ENCODE results near the gene UPK3A. TPM values are rescaled to one million over a fixed set of nuclear protein-coding genes. Genes with fewer than 3 reads are reported as not detected.

Gene UPK3A
- total and polyA plus RNA-seq, 2 of the 8 experiments (the other 6 are each of a cell fraction or from before 2014, with no cell fraction given): 0.35 to 1.7 TPM

GRCh38 chr22:45280587-45280980 lies 4.2 kb upstream of the UPK3A start:
- POLR2A ChIA-PET (ENCODE audit: partially characterized antibody): no interaction called here
- TF ChIP-seq KDM5A (IDR thresholded peaks at IDR 0.05; ENCODE audit: low read length): no peak
- no peak for TF ChIP-seq TCF12 (IDR thresholded peaks at IDR 0.05; ENCODE audit: low read depth, low read length)
- no peak for TF ChIP-seq CBX5 (IDR thresholded peaks at IDR 0.05; ENCODE audit: low read depth, low read length)
- no peak for TF ChIP-seq SIRT6 (IDR thresholded peaks at IDR 0.05; ENCODE audit: low read length)
- TF ChIP-seq CBX8 (IDR thresholded peaks at IDR 0.05; ENCODE audit: borderline replicate concordance, low read depth, low read length): no peak
- no peak for TF ChIP-seq KDM4A (IDR thresholded peaks at IDR 0.05; ENCODE audit: low read depth, low read length, severe bottlenecking)
- no peak for TF ChIP-seq GTF2F1 (IDR thresholded peaks at IDR 0.05; ENCODE audit: borderline replicate concordance, low read depth, low read length)
- TF ChIP-seq SP2 (IDR thresholded peaks at IDR 0.05; ENCODE audit: low read length): no peak
- TF ChIP-seq NANOG (IDR thresholded peaks at IDR 0.05; ENCODE audit: insufficient read depth, low read depth, low read length, poor library complexity, severe bottlenecking): no peak
- TF ChIP-seq CHD2 (IDR thresholded peaks at IDR 0.05; ENCODE audit: low read length): no peak
- TF ChIP-seq YY1 (IDR thresholded peaks at IDR 0.05; ENCODE audit: low read depth, low read length): no peak
- TF ChIP-seq JUN (IDR thresholded peaks at IDR 0.05; ENCODE audit: low read depth, low read length): no peak
- no peak for TF ChIP-seq EZH2 (IDR thresholded peaks at IDR 0.05; ENCODE audit: low read depth, low read length, severe bottlenecking)
- TF ChIP-seq E2F6 (IDR thresholded peaks at IDR 0.05): no peak
- TF ChIP-seq CREB1 (IDR thresholded peaks at IDR 0.05): no peak

More at GRCh38 chr22:45280587-45280980, 4.2 kb upstream of the UPK3A start:
- Histone ChIP-seq H3K27me3 (replicated peaks in 1 of 4; ENCODE audit: control insufficient read depth in 3 of 4, extremely low read depth in 1 of 4, insufficient read depth in 3 of 4, low read length in 3 of 4) (peaks cover 0 to 7% (median 1%) of the 10 kb centered on the region in 4 experiments; a peak in 3 of 7 replicates), H3K4me1 (replicated peaks in 1 of 4; ENCODE audit: control insufficient read depth in 3 of 4, insufficient read depth in 4 of 4, low read length in 3 of 4) (peaks cover 0 to 6% (median 4%) of the 10 kb centered on the region in 4 experiments; a peak in 6 of 7 replicates), H4K20me1 (replicated peaks in 1 of 2; ENCODE audit: control insufficient read depth in 1 of 2, insufficient read depth in 2 of 2, low read length in 2 of 2) (no peaks in the 10 kb centered on the region), H3K9me3 (ENCODE audit: insufficient read depth in 2 of 2, low read depth in 1 of 2, low read length in 1 of 2) (no peaks in the 10 kb centered on the region), H3K23me2 (ENCODE audit: low read depth, low read length) (peaks cover 7% of the 10 kb centered on the region), H2BK120ac (replicated peaks; ENCODE audit: low read depth, low read length) (no peak overlapping the region), H3K36me3 (ENCODE audit: control insufficient read depth in 2 of 4, insufficient read depth in 4 of 4, low read length in 3 of 4) (no peaks in the 10 kb centered on the region), H3K27ac (ENCODE audit: low read depth, low read length) (no peak overlapping the region), H2BK5ac (ENCODE audit: low read depth, low read length) (no peak overlapping the region), H2BK20ac (ENCODE audit: low read length) (no peak overlapping the region), H3K14ac (ENCODE audit: insufficient read length) (no peak overlapping the region), H3K23ac (ENCODE audit: insufficient read length) (no peak overlapping the region), H2BK12ac (ENCODE audit: low read depth, low read length) (no peak overlapping the region), H4K91ac (replicated peaks; ENCODE audit: insufficient read length, low read length) (no peak overlapping the region), H2BK15ac (ENCODE audit: low read length) (no peak overlapping the region), H4K5ac (ENCODE audit: insufficient read length, low read depth, low read length) (no peak overlapping the region), H3K9ac (replicated peaks in 1 of 4; ENCODE audit: extremely low read depth in 1 of 4, low read depth in 3 of 4, low read length in 3 of 4) (no peak overlapping the region), H3K79me2 (ENCODE audit: control insufficient read depth in 1 of 2, insufficient read depth in 2 of 2, low read length in 2 of 2) (no peaks in the 10 kb centered on the region), H2AFZ (ENCODE audit: low read length) (no peak overlapping the region), H3K4me2 (ENCODE audit: insufficient read depth in 1 of 2, low read depth in 2 of 2, low read length in 2 of 2) (no peak overlapping the region), H4K8ac (ENCODE audit: extremely low read depth, insufficient read depth, low read length) (no peak overlapping the region), H3K4me3 (ENCODE audit: extremely low read depth in 1 of 4, insufficient read depth in 2 of 4, low read depth in 3 of 4, low read length in 4 of 4) (no peak overlapping the region), H3K56ac (replicated peaks; ENCODE audit: insufficient read length, low read depth, low read length) (no peak overlapping the region), H3K79me1 (ENCODE audit: low read depth, low read length) (no peaks in the 10 kb centered on the region), H3K18ac (ENCODE audit: extremely low read depth, low read length) (no peak overlapping the region), H3K4ac (replicated peaks; ENCODE audit: insufficient read length, low read depth, low read length) (no peak overlapping the region), H2AK5ac (ENCODE audit: low read depth, low read length) (no peak overlapping the region)
- FAIRE-seq (no peak), DNase-seq (ENCODE audit: low read depth in 1 of 2, low spot score in 2 of 2) (no peak)
- WGBS, 2 experiments (ENCODE audit: extremely low coverage in 1 of 2, insufficient coverage in 1 of 2, insufficient read length in 1 of 2, insufficient replicate concordance in 2 of 2, low coverage in 1 of 2, low lambda C conversion rate in 2 of 2, missing lambda C conversion rate in 1 of 2): 92% methylated on average over 3 of the region's 3 CpGs; no CpG with 5 or more reads in 1 of the 2 experiments
- CTCF ChIA-PET (ENCODE audit: partially characterized antibody): interaction anchor here (0.7 to 1.4 kb wide), 4 partner anchors 10 to 1084 kb away, joined by 3 to 7 read pairs (median 3); no protein-coding TSS in a partner anchor
